ENCODE results near the gene CEP57L1. TPM values are rescaled to one million over a fixed set of nuclear protein-coding genes. Genes with fewer than 3 reads are reported as not detected.

CEP57L1 gene
- total RNA-seq, 1 donor from 2014 or later, result 16.7 TPM

DNA sequence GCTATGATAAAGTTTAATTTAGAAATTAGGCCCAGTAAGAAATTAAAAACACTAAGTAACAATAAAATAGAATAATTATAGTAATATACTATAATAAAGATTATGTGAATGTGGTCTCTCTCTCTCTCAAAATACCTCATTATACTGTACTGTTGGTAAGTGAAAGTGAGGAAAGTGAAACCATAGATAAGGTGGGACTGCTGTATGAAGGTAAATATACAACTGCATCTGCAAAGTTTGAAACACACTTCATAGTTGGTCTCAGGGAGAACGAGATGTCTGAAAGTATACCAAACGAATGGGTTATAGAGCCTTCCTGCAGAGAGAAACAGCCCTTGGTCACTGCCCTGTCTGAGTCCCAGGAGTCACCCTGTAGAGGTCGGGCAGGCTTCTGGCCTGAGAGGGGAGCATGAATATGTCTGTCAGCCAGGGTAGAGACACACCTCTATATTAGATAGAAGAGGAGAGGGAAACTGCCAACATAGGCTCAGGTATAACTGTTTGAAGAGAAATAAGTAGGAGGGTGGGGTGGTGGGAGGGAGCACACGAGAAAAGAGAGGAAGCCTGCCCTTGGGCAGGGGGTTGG lies 32.4 kb upstream of the CEP57L1 start:
- TF ChIP-seq, protein P1, sequence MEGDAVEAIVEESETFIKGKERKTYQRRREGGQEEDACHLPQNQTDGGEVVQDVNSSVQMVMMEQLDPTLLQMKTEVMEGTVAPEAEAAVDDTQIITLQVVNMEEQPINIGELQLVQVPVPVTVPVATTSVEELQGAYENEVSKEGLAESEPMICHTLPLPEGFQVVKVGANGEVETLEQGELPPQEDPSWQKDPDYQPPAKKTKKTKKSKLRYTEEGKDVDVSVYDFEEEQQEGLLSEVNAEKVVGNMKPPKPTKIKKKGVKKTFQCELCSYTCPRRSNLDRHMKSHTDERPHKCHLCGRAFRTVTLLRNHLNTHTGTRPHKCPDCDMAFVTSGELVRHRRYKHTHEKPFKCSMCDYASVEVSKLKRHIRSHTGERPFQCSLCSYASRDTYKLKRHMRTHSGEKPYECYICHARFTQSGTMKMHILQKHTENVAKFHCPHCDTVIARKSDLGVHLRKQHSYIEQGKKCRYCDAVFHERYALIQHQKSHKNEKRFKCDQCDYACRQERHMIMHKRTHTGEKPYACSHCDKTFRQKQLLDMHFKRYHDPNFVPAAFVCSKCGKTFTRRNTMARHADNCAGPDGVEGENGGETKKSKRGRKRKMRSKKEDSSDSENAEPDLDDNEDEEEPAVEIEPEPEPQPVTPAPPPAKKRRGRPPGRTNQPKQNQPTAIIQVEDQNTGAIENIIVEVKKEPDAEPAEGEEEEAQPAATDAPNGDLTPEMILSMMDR (IDR thresholded peaks at IDR 0.05; ENCODE audit: insufficient read depth, low read length, poor library complexity, severe bottlenecking), result no peak
- no peak overlapping the region for H3K4me3 ChIP-seq (ENCODE audit: low read depth, low read length)
- no peaks in the 10 kb centered on the region for H3K27me3 ChIP-seq (ENCODE audit: control insufficient read depth, insufficient read depth, low read length)
- H3K36me3 ChIP-seq (ENCODE audit: control insufficient read depth, insufficient read depth, low read length), result no peaks in the 10 kb centered on the region
- DNase-seq (ENCODE audit: low read depth), result no peak

DNA sequence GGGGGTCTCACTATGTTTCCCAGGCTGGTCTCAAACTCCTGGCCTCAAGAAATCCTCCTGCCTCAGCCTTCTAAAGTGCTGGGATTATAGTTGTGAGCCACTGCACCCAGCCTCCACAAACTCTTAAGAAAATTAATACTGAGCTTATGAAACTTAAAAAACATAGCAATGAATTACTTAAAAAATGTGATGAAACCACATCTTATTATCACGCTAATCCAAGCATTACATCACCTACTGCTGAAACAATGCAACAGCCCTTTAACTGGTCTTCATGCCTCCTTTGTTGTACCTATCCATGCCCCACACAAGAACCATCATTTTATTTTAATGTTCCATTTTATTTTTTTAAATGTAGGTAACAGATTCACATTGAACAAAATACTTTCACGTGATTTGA lies 25.6 kb upstream of the CEP57L1 start:
- no peaks in the 10 kb centered on the region for H3K36me3 ChIP-seq (ENCODE audit: control insufficient read depth, insufficient read depth, low read length)
- H3K27me3 ChIP-seq (ENCODE audit: control insufficient read depth, insufficient read depth, low read length), result no peaks in the 10 kb centered on the region
- TF ChIP-seq, protein P1 (IDR thresholded peaks at IDR 0.05; ENCODE audit: insufficient read depth, low read length, poor library complexity, severe bottlenecking), result no peak
- DNase-seq (ENCODE audit: low read depth), result no peak
- no peak overlapping the region for H3K4me3 ChIP-seq (ENCODE audit: low read depth, low read length)

DNA sequence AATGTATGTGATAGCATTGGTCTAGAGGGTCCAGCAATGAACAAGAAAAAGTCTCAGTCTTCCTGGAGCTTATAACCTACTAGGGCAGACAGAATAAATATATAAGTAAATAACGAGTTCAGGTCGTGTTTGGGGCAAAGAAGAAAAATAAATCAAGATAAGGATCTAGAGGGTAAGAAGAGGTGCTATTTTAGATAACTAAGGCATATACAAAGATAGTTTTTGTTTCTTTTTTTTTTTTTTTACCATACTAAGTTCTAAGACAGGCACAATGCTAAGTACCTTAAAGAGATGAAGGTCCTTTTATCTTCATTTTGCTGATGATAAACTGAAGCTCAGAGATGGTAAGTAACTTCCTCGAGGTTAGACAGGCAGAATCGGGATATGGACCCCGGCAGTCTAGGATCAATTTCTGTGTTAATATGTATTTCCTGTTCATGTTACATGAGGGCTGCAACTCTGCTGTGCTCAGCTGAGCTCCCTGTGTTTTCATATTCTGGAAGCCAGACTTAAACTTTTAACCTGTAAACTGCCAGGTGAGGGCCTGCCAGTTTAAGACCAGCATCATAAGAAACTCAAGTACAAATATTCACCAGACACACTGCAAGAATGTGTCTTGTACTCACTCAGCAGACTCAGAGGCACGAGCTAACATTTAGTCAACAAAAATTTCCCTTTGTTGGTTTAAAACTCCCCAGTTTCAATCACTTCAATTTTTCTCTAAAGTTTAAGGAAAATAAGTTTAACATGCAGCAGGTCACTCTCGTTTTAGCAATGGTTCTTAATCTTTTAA lies 24.0 kb upstream of the CEP57L1 start:
- Histone ChIP-seq H3K36me3 (ENCODE audit: control insufficient read depth, insufficient read depth, low read length) (no peaks in the 10 kb centered on the region), H3K4me3 (ENCODE audit: low read depth, low read length) (no peak overlapping the region), H3K27me3 (ENCODE audit: control insufficient read depth, insufficient read depth, low read length) (no peaks in the 10 kb centered on the region)
- no peak for DNase-seq (ENCODE audit: low read depth)
- TF ChIP-seq, protein P1 (IDR thresholded peaks at IDR 0.05; ENCODE audit: insufficient read depth, low read length, poor library complexity, severe bottlenecking), result no peak

DNA sequence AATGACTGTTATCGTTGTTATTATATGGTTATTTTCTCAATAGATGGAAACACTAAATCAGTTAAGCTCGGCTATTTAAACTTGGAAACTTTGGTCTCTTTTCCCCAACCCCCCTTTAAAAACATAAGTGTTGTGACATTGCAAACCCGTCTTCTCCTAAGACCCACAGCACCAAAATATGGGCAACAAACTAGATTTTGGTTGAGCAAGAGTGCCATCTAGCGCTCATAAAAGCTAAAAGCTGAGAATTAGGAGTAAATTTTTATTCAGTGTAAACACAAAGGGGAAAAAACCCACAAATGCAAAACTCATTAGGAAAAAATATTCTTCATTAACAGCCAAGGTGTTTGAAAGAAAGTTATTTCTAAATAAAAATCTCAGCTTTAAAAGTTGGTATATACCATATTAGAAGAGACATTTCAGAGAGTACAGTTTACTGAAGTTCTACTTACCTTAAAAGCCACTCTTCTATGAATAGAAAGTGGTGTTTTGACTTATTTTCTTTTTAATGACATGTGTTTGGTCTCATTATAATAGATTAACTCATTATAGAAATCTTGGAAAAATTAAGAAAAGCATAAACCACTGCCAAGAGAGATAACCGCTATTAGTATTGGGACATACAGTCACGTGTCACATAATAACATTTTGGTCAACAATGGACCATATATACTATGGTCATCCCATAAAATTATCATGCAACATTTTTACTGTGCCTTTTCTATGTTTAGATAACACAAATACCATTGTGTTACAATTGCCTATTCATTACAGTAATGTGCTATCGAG lies 21.8 kb upstream of the CEP57L1 start:
- no peak overlapping the region for H3K4me3 ChIP-seq (ENCODE audit: low read depth, low read length)
- TF ChIP-seq, protein P1 (IDR thresholded peaks at IDR 0.05; ENCODE audit: insufficient read depth, low read length, poor library complexity, severe bottlenecking), result peak; percentile 65
- H3K36me3 ChIP-seq (ENCODE audit: control insufficient read depth, insufficient read depth, low read length), result no peaks in the 10 kb centered on the region
- no peaks in the 10 kb centered on the region for H3K27me3 ChIP-seq (ENCODE audit: control insufficient read depth, insufficient read depth, low read length)
- no peak for DNase-seq (ENCODE audit: low read depth)

DNA sequence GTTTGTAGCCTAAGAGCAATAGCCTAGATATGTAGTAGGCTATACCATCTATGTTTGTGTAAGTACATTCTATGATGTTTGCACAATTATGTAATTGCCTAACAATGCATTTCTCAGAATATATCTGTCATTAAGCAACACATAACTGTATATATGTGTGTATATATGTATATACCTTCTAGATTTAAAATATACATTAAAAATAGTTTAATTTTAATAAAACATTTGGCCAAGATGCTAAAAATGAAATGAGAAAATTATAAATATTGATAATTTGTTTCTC lies 21.2 kb upstream of the CEP57L1 start:
- DNase-seq (ENCODE audit: low read depth), result no peak
- Histone ChIP-seq H3K27me3 (ENCODE audit: control insufficient read depth, insufficient read depth, low read length) (no peaks in the 10 kb centered on the region), H3K4me3 (ENCODE audit: low read depth, low read length) (no peak overlapping the region), H3K36me3 (ENCODE audit: control insufficient read depth, insufficient read depth, low read length) (no peaks in the 10 kb centered on the region)
- TF ChIP-seq, protein P1 (IDR thresholded peaks at IDR 0.05; ENCODE audit: insufficient read depth, low read length, poor library complexity, severe bottlenecking), result no peak

Data from kidney epithelial cell (primary cell).